Nephron (organoid): Measurements from ENCODE around the gene TACC3.

ENCODE experiments used
- H3K27ac Mint-ChIP-seq, 3 experiments: 2 replicates each; pipeline ENCODE4 v1.8.0; 2020; ENCODE audit warnings: mixed read lengths in 3 of 3, mild to moderate bottlenecking in 2 of 3, moderate library complexity in 1 of 3
- H3K27me3 Mint-ChIP-seq: 2 replicates; pipeline ENCODE4 v1.8.0; 2021; ENCODE audit warnings: low read depth, mild to moderate bottlenecking, moderate library complexity, mixed read lengths
- H3K36me3 Mint-ChIP-seq: 2 replicates; pipeline ENCODE4 v1.8.0; 2020; ENCODE audit warnings: low read depth, mixed read lengths
- H3K4me1 Mint-ChIP-seq: 2 replicates; pipeline ENCODE4 v1.8.0; 2020; ENCODE audit warnings: mixed read lengths
- H3K4me3 Mint-ChIP-seq, 3 experiments: 2 replicates each; pipeline ENCODE4 v1.8.0; 2020; ENCODE audit warnings: mild to moderate bottlenecking in 3 of 3, mixed read lengths in 3 of 3, moderate library complexity in 2 of 3
- H3K9me3 Mint-ChIP-seq: 2 replicates; pipeline ENCODE4 v1.8.0; 2020; ENCODE audit warnings: mixed read lengths
- CTCF ChIP-seq, 3 experiments: fragments of 200-600 bp; sonication (generic); IDR thresholded peaks; one replicate each; pipeline ENCODE4 v1.5.0; 2021; ENCODE audit warnings: antibody characterized with exemption in 3 of 3; ENCODE audit not compliant: unreplicated experiment in 3 of 3

TACC3 gene

GRCh38 chr4:1784395-1784788 is 63.1 kb downstream of the TACC3 start:
- TF ChIP-seq CTCF (IDR thresholded peaks at IDR 0.05; ENCODE audit: unreplicated experiment in 3 of 3) = no peak
- Mint-ChIP-seq H3K27ac (no peak overlapping the region), H3K4me1 (no peaks in the 10 kb centered on the region), H3K27me3 (peaks cover 6% of the 10 kb centered on the region), H3K4me3 (no peak overlapping the region), H3K36me3 (no peaks in the 10 kb centered on the region), H3K9me3 (no peaks in the 10 kb centered on the region)

DNA sequence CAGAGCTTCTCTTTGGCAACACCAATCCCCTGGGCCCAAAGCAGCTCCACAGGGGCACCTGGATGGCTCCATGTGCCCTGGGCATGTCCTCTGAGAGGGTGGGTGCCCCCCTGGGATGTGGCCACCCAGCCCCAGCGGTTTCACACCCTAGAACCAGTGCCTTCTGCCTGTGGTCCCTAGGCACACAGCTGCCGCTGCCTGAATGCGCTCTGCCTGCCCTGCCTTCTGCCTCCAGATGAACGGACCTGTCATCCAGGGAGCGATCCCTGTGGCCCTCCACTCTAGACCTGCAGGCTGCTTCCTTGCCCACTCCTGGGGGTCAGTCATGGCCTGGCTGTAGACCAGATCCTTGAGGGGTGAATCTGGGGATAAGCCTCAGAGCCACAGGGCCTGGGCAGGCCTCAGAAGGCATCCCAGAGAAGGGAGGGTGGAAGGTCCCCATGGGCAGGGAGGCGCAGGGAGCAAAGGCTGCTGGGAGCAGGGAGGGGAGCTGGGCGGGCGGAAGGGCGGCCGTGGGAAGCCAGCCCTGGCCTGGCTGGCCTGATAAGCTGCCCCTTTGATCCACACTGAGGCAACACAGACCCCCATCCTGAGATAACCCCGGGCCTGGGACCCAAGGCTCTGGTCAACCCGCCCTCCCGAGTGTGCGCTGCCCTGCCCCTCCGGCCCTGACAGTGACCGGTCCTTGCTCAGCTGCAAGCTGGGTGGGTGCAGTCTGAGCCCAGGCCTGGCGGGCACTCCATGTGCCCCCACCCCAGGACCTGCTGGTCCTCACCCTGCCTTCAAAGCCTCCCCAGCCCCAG is 63.7 kb downstream of the TACC3 start:
- Mint-ChIP-seq H3K27me3 (peaks cover 6% of the 10 kb centered on the region), H3K4me1 (no peaks in the 10 kb centered on the region), H3K27ac (no peak overlapping the region), H3K9me3 (no peaks in the 10 kb centered on the region), H3K36me3 (no peaks in the 10 kb centered on the region), H3K4me3 (no peak overlapping the region)
- no peak for TF ChIP-seq CTCF (IDR thresholded peaks at IDR 0.05; ENCODE audit: unreplicated experiment in 3 of 3)

GRCh38 chr4:1785592-1785991 is 64.3 kb downstream of the TACC3 start:
- Mint-ChIP-seq H3K4me3 (no peak overlapping the region), H3K4me1 (no peaks in the 10 kb centered on the region), H3K27ac (no peak overlapping the region), H3K9me3 (no peaks in the 10 kb centered on the region), H3K36me3 (no peaks in the 10 kb centered on the region), H3K27me3 (peaks cover 12% of the 10 kb centered on the region)
- no peak for TF ChIP-seq CTCF (IDR thresholded peaks at IDR 0.05; ENCODE audit: unreplicated experiment in 3 of 3)

DNA sequence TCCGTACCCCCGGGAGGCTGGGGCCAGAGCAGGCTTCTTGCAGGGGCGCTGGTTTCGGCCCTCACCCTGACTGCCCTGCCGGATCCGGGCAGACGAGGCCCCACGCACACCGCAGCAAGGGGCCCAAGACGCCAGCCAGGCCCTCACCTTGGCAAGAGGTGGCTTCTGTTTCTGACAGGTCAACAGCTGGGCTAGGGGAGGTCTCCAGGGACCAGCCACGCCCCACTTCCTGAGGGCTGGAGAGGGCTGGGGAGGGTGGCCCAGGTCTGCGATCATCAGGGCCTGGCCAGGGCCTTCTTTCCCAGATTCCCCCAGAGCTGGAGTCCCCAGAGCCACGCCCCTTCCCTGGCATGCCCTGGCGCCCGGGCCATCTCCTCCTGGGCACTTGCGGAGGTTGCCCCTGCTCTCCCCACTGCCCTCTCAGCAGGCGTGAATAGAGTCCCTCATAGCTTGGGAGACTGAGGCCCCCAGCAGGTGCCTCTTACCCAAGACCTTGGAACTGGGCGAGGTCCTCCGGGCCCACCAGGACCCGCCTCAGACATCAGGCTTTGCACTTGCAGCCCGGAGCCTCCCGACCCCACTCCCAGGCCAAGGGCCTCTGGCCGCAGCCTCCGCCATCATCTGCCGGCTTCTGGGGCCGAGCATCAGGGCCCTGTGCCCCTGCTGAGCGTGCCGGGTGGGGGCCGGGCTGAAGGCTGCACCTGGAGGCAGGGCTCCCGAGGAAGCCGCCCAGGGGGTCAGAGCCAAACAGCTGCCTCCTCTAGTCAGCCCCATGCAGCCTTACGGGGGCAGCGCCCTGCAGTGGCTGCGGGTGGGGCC is 65.4 kb downstream of the TACC3 start:
- H3K36me3 Mint-ChIP-seq = no peaks in the 10 kb centered on the region
- peaks cover 23% of the 10 kb centered on the region for H3K27me3 Mint-ChIP-seq
- H3K4me1 Mint-ChIP-seq = no peaks in the 10 kb centered on the region
- no peak overlapping the region for H3K4me3 Mint-ChIP-seq
- no peak for TF ChIP-seq CTCF (IDR thresholded peaks at IDR 0.05; ENCODE audit: unreplicated experiment in 3 of 3)
- H3K27ac Mint-ChIP-seq = no peak overlapping the region
- no peaks in the 10 kb centered on the region for H3K9me3 Mint-ChIP-seq

DNA sequence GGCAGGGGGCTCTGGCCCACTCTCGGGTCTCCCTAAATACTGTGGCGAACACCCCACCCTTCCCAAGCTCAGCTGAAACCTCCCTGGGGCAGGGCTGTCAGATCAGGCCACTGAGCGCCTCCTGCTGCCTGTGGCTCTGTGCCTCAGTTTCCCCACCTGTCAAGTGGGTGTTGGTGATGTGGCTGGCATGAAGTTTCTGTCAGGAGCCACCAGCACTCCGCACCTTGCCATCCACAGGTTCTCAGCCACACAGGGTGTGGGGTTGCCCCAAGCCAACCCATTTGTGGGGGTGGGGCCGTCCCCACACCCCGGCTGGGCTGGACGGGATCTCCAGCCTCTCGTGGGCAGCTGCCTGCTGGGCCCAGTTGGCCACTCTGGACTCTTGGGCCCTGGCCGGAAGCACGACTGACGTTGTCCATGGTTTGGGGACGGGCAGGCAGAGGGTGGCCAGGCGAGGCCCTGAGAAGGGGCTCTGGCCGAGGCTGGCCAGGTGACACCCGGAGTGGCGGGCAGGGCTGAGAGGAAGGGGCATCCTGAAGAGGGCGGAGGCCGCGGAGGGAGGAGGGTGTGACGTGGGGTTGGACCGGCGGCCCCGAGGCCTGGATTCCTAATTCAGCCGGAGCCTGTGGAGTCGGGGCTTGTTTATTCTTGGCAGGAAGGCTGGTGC is 66.2 kb downstream of the TACC3 start:
- H3K27me3 Mint-ChIP-seq = peaks cover 27% of the 10 kb centered on the region
- no peak overlapping the region for H3K4me3 Mint-ChIP-seq
- H3K36me3 Mint-ChIP-seq = no peaks in the 10 kb centered on the region
- H3K27ac Mint-ChIP-seq = no peak overlapping the region
- no peaks in the 10 kb centered on the region for H3K4me1 Mint-ChIP-seq
- no peaks in the 10 kb centered on the region for H3K9me3 Mint-ChIP-seq
- TF ChIP-seq CTCF (IDR thresholded peaks at IDR 0.05; ENCODE audit: unreplicated experiment in 3 of 3) = no peak
